Suprapubic skin (tissue), 3 donors: ENCODE results near the gene PARP8.

Source experiments
- EP300 ChIP-seq: sonication (generic); formaldehyde crosslinking; IDR thresholded peaks from one replicate; pipeline ENCODE4 v1.6.1; 2017; ENCODE audit warnings: antibody characterized with exemption
- TF ChIP-seq, protein P1 (sequence below), 2 donors: fragments of 200-600 bp in 1 of 2; fragments of 450-650 bp in 1 of 2; sonication (generic) in 1 of 2; IDR thresholded peaks; one replicate each; pipeline ENCODE4 v1.5.1; 2016 to 2019; ENCODE audit warnings: antibody characterized with exemption in 2 of 2, mild to moderate bottlenecking in 1 of 2, moderate library complexity in 1 of 2

- TF ChIP-seq, protein P1, sequence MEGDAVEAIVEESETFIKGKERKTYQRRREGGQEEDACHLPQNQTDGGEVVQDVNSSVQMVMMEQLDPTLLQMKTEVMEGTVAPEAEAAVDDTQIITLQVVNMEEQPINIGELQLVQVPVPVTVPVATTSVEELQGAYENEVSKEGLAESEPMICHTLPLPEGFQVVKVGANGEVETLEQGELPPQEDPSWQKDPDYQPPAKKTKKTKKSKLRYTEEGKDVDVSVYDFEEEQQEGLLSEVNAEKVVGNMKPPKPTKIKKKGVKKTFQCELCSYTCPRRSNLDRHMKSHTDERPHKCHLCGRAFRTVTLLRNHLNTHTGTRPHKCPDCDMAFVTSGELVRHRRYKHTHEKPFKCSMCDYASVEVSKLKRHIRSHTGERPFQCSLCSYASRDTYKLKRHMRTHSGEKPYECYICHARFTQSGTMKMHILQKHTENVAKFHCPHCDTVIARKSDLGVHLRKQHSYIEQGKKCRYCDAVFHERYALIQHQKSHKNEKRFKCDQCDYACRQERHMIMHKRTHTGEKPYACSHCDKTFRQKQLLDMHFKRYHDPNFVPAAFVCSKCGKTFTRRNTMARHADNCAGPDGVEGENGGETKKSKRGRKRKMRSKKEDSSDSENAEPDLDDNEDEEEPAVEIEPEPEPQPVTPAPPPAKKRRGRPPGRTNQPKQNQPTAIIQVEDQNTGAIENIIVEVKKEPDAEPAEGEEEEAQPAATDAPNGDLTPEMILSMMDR (IDR thresholded peaks at IDR 0.05), result no peak
- TF ChIP-seq EP300, result no peak
Measured at GRCh38 chr5:50744776-50745175, 78.3 kb downstream of the PARP8 start.
